ENCODE results near the gene PHC2. TPM values are rescaled to one million over a fixed set of nuclear protein-coding genes. Genes with fewer than 3 reads are reported as not detected.
A peak's percentile ranks its signal among the peaks of the same experiment; 100 is the strongest.

The PHC2 gene
- total and polyA plus RNA-seq, 2 of the 13 experiments (the other 11 are each of a cell fraction or from before 2014, with no cell fraction given): 52.5 to 84.9 TPM

GRCh38 chr1:33346927-33347649, 83.8 kb downstream of the PHC2 start (continued):
- TF ChIP-seq, protein P1, sequence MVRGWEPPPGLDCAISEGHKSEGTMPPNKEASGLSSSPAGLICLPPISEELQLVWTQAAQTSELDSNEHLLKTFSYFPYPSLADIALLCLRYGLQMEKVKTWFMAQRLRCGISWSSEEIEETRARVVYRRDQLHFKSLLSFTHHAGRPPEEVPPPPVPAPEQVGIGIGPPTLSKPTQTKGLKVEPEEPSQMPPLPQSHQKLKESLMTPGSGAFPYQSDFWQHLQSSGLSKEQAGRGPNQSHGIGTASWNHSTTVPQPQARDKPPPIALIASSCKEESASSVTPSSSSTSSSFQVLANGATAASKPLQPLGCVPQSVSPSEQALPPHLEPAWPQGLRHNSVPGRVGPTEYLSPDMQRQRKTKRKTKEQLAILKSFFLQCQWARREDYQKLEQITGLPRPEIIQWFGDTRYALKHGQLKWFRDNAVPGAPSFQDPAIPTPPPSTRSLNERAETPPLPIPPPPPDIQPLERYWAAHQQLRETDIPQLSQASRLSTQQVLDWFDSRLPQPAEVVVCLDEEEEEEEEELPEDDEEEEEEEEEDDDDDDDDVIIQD (CRISPR knock-in tag; IDR thresholded peaks at IDR 0.05; ENCODE audit: low read depth): peak; percentile 37; the same call in 1 of the 2 replicates
- TF ChIP-seq, protein P2, sequence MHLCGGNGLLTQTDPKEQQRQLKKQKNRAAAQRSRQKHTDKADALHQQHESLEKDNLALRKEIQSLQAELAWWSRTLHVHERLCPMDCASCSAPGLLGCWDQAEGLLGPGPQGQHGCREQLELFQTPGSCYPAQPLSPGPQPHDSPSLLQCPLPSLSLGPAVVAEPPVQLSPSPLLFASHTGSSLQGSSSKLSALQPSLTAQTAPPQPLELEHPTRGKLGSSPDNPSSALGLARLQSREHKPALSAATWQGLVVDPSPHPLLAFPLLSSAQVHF (CRISPR knock-in tag; IDR thresholded peaks at IDR 0.05): no peak
- TF ChIP-seq ZNF263 (CRISPR knock-in tag; IDR thresholded peaks at IDR 0.05) (no peak), ZNF574 (CRISPR knock-in tag; IDR thresholded peaks at IDR 0.05) (no peak), JARID2 (CRISPR knock-in tag; IDR thresholded peaks at IDR 0.05; ENCODE audit: insufficient replicate concordance) (no peak), DZIP1 (CRISPR knock-in tag; IDR thresholded peaks at IDR 0.05) (no peak), DPF2 (CRISPR knock-in tag; IDR thresholded peaks at IDR 0.05; ENCODE audit: borderline replicate concordance, low read depth) (peak; percentile 56), TEAD3 (CRISPR knock-in tag; optimal IDR thresholded peaks at IDR 0.05; ENCODE audit: borderline replicate concordance) (peak; percentile 36), ZNF335 (CRISPR knock-in tag; IDR thresholded peaks at IDR 0.05) (no peak), NPAS2 (CRISPR knock-in tag; IDR thresholded peaks at IDR 0.05; ENCODE audit: borderline replicate concordance) (no peak), CHD2 (IDR thresholded peaks at IDR 0.05; ENCODE audit: low read depth, low read length) (no peak), RFXANK (CRISPR knock-in tag; IDR thresholded peaks at IDR 0.05) (no peak), CBFB (CRISPR knock-in tag; IDR thresholded peaks at IDR 0.05) (peak; percentile 40; the same call in 1 of the 2 replicates), TSC22D2 (CRISPR knock-in tag; IDR thresholded peaks at IDR 0.05; ENCODE audit: borderline replicate concordance) (no peak), ZNF850 (CRISPR knock-in tag; conservative IDR thresholded peaks at IDR 0.05) (no peak), ZNF816 (CRISPR knock-in tag; IDR thresholded peaks at IDR 0.05; ENCODE audit: borderline replicate concordance) (peak; percentile 75), HMG20A (CRISPR knock-in tag; IDR thresholded peaks at IDR 0.05; ENCODE audit: borderline replicate concordance) (0 out of 2 replicates have a peak, but pooled peaks have one; percentile 14), GMEB2 (CRISPR knock-in tag; IDR thresholded peaks at IDR 0.05; ENCODE audit: low read depth) (no peak), GLI4 (CRISPR knock-in tag; IDR thresholded peaks at IDR 0.05; ENCODE audit: borderline replicate concordance) (no peak), ETV5 (CRISPR knock-in tag; IDR thresholded peaks at IDR 0.05; ENCODE audit: borderline replicate concordance) (peak; percentile 95), TAF1 (CRISPR knock-in tag; IDR thresholded peaks at IDR 0.05) (0 out of 2 replicates have a peak, but pooled peaks have one; percentile 35)

All from HepG2 (cell line).